Spleen (tissue), 11 donors: ENCODE results near the gene KRT79. TPM values are rescaled to one million over a fixed set of nuclear protein-coding genes. Genes with fewer than 3 reads are reported as not detected.

Experiments
- DNase-seq: peaks from one replicate; pipeline ENCODE4 v3.0.0-alpha.2; 2020
- H3K27ac ChIP-seq, 8 donors: fragments of 200-600 bp; sonication (generic) in 7 of 8; 1 replicate in 4 of 8; 2 replicates in 4 of 8; pipeline versions ENCODE4 v1.5.0 to v1.8.0; 2016 to 2021; ENCODE audit warnings: inconsistent platforms in 4 of 8, mild to moderate bottlenecking in 4 of 8, moderate library complexity in 1 of 8
- H3K27me3 ChIP-seq, 7 donors: fragments of 200-600 bp; sonication (generic) in 6 of 7; replicated peaks in 1 of 7; 1 replicate in 4 of 7; 2 replicates in 3 of 7; pipeline versions ENCODE4 v1.5.0 to v1.8.0; 2016 to 2021; ENCODE audit warnings: inconsistent platforms in 3 of 7, mild to moderate bottlenecking in 1 of 7
- H3K36me3 ChIP-seq, 6 donors: fragments of 200-600 bp; sonication (generic) in 5 of 6; 1 replicate in 4 of 6; 2 replicates in 2 of 6; pipeline versions ENCODE4 v1.5.0 to v1.8.0; 2016 to 2021; ENCODE audit warnings: inconsistent platforms in 2 of 6
- H3K4me1 ChIP-seq, 6 donors: fragments of 200-600 bp; sonication (generic) in 5 of 6; 1 replicate in 3 of 6; 2 replicates in 3 of 6; pipeline versions ENCODE4 v1.5.0 to v1.8.0; 2016 to 2021; ENCODE audit warnings: inconsistent platforms in 3 of 6
- H3K4me3 ChIP-seq, 8 donors: fragments of 200-600 bp; sonication (generic) in 7 of 8; 1 replicate in 4 of 8; 2 replicates in 4 of 8; pipeline versions ENCODE4 v1.5.0 to v1.8.0; 2016 to 2021; ENCODE audit warnings: inconsistent platforms in 4 of 8, mild to moderate bottlenecking in 4 of 8, moderate library complexity in 2 of 8
- H3K9me3 ChIP-seq, 8 donors: fragments of 200-600 bp; sonication (generic) in 7 of 8; 1 replicate in 4 of 8; 2 replicates in 4 of 8; pipeline versions ENCODE4 v1.5.0 to v1.8.0; 2016 to 2021; ENCODE audit warnings: inconsistent platforms in 4 of 8
- POLR2A ChIP-seq, 3 donors: fragments of 450-650 bp; IDR thresholded peaks; one replicate each; pipeline ENCODE4 v1.5.1; 2017; ENCODE audit warnings: antibody characterized with exemption in 3 of 3, mild to moderate bottlenecking in 1 of 3
- POLR2AphosphoS5 ChIP-seq, 3 donors: sonication (generic); formaldehyde crosslinking; IDR thresholded peaks; one replicate each; pipeline ENCODE4 v1.5.1; 2017; ENCODE audit warnings: antibody characterized with exemption in 3 of 3
- WGBS, 5 donors: extraction: QIAGEN DNeasy Blood & Tissue Kit in 3 of 5; methylation state at CpG; one replicate each; pipeline versions ENCODE4 v1.1.5 to v1.1.7; 2013 to 2018; 5-methylcytosine and 5-hydroxymethylcytosine counted together
- intact Hi-C: fragments of 100-400 bp; cut with DNase I; formaldehyde crosslinking; loops from one replicate; pipeline ENCODE4 v1.15.0; 2023; ENCODE audit warnings: low total_unique reads
- polyA plus RNA-seq, 3 donors: library from polyadenylated mRNA; stranded (reverse); fragments of 200-250 nt; gene quantifications; one replicate each; pipeline ENCODE4 v1.2.1, GENCODE V29; 2013
- total RNA-seq, 7 donors: library from RNA; depleted of rRNA in 3 of 7; stranded (reverse); fragments of >200 nt in 3 of 7; fragmentation: NEBNext Ultra II Directional in 4 of 7; extraction: Animal tissue kit (Norgen Biotek cat#: 25700) in 4 of 7; gene quantifications; one replicate each; pipeline versions ENCODE4 v1.1.0 to v1.2.1, GENCODE V29; 2016 to 2021
- TF ChIP-seq, protein P1 (sequence below), 11 experiments: fragments of 200-600 bp in 7 of 11; fragments of 450-650 bp in 4 of 11; sonication (generic) in 4 of 11; IDR thresholded peaks in 8 of 11; conservative IDR thresholded peaks in 3 of 11; 1 replicate in 7 of 11; 2 replicates in 4 of 11; pipeline versions ENCODE4 v1.4.0 to v1.8.0; 2016 to 2021; ENCODE audit warnings: antibody characterized with exemption in 11 of 11, inconsistent platforms in 4 of 11, mild to moderate bottlenecking in 1 of 11
- donor health status: healthy with polysubstance abuse.
- donor health status: DM: no; HTN: no; CAD: no; lungs with moderate emphysema.
- donor health status: DM: no; HTN: no; CAD: no.
- donor health status: Bipolar disorder and iron deficiency.
- donor health status: healthy.
- donor health status: DM: no; HTN: no; CAD: no.
- donor health status: DM: yes; HTN: yes; CAD: no.

The KRT79 gene
- total and polyA plus RNA-seq, 10 donors = 0.15 to 0.37 (median 0.19) TPM; not detected in 7

DNA sequence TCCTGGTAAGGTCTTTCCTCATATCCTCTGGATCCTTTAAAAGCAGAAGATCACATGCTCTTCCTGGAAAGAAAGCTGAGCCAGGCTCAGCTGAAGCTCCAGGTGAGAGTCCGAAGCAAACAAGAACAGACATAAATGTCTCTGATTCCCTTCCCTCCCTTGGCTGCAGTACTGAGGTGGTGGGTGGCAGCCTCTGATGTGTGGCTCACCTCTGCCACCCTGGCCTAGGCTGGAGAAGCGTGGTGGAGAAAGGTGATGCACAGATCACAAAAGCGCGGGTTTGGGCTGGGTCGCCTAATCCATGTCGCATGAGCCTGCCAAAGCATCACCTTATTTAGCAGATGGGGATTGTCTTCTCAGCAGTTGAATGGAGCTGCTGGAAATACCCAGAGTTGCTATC is 54.2 kb downstream of the KRT79 start:
- no peaks in the 10 kb centered on the region for H3K36me3 ChIP-seq
- no peaks in the 10 kb centered on the region for H3K9me3 ChIP-seq
- TF ChIP-seq POLR2A (IDR thresholded peaks at IDR 0.05) (no peak), POLR2AphosphoS5 (IDR thresholded peaks at IDR 0.05) (no peak)
- TF ChIP-seq, protein P1, sequence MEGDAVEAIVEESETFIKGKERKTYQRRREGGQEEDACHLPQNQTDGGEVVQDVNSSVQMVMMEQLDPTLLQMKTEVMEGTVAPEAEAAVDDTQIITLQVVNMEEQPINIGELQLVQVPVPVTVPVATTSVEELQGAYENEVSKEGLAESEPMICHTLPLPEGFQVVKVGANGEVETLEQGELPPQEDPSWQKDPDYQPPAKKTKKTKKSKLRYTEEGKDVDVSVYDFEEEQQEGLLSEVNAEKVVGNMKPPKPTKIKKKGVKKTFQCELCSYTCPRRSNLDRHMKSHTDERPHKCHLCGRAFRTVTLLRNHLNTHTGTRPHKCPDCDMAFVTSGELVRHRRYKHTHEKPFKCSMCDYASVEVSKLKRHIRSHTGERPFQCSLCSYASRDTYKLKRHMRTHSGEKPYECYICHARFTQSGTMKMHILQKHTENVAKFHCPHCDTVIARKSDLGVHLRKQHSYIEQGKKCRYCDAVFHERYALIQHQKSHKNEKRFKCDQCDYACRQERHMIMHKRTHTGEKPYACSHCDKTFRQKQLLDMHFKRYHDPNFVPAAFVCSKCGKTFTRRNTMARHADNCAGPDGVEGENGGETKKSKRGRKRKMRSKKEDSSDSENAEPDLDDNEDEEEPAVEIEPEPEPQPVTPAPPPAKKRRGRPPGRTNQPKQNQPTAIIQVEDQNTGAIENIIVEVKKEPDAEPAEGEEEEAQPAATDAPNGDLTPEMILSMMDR (IDR thresholded peaks at IDR 0.05 in 8 of 11, conservative IDR thresholded peaks at IDR 0.05 in 3 of 11) = no peak
- no peak overlapping the region for H3K4me3 ChIP-seq
- no peak overlapping the region for H3K27ac ChIP-seq
- WGBS, 5 donors = 85 to 95% (median 93%) methylated on average over 6 of the region's 6 CpGs
- no peaks in the 10 kb centered on the region for H3K4me1 ChIP-seq
- intact Hi-C loops = no loop called here
- DNase-seq = no peak
- peaks cover 0 to 18% (median 0%) of the 10 kb centered on the region in 7 donors for H3K27me3 ChIP-seq

DNA sequence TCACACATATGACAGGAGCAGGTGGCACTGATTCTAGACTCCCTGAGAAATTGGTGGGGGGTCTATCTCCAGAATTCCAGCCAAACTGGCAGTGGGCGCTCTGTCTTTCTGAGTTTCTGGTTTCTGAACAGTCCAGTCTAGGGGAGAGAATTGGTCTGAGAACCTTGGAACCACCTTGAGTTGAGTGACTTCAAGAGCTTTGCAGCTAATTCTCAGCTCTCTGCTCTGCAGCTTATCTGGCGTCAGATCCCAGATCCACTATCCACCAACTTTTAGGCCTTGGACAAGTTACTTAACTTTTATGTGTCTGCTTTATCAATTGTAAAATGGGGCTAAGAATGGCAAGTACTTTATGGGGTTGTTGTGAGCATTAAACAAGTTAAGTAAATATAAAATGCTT is 55.3 kb downstream of the KRT79 start:
- Histone ChIP-seq H3K36me3 (no peaks in the 10 kb centered on the region), H3K9me3 (no peaks in the 10 kb centered on the region), H3K4me1 (no peaks in the 10 kb centered on the region), H3K27me3 (peaks cover 0 to 26% (median 0%) of the 10 kb centered on the region in 7 donors), H3K4me3 (no peak overlapping the region), H3K27ac (no peak overlapping the region)
- intact Hi-C loops = no loop called here
- 87 to 96% (median 90%) methylated on average over 2 of the region's 2 CpGs for WGBS, 5 donors
- TF ChIP-seq POLR2A (IDR thresholded peaks at IDR 0.05) (no peak), POLR2AphosphoS5 (IDR thresholded peaks at IDR 0.05) (no peak)
- TF ChIP-seq, protein P1 (IDR thresholded peaks at IDR 0.05 in 8 of 11, conservative IDR thresholded peaks at IDR 0.05 in 3 of 11) = no peak
- no peak for DNase-seq

DNA sequence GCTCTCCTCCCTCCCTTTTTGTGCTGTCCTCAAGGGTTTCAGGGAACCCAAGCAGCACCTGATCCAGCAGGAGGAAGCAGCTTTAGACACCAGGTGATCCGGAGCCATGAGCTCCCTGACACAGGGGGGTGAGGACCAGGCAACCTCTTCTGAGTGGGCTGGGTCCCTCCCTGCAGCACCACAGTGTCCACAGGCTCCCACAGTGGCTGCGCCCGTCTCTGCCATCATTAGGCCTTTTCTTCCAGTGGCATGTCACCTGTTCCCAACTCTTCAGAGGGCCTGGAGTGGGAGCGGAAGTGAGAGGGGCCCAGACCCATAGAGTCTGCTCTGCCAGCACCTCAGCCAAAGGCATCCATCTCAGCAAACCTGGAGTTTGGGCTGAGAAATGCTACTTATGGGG is 56.5 kb downstream of the KRT79 start:
- TF ChIP-seq, protein P1 (IDR thresholded peaks at IDR 0.05 in 8 of 11, conservative IDR thresholded peaks at IDR 0.05 in 3 of 11) = no peak
- no peak for TF ChIP-seq POLR2A (IDR thresholded peaks at IDR 0.05)
- TF ChIP-seq POLR2AphosphoS5 (IDR thresholded peaks at IDR 0.05) = no peak
- 85 to 95% (median 89%) methylated on average over 4 of the region's 4 CpGs for WGBS, 5 donors

DNA sequence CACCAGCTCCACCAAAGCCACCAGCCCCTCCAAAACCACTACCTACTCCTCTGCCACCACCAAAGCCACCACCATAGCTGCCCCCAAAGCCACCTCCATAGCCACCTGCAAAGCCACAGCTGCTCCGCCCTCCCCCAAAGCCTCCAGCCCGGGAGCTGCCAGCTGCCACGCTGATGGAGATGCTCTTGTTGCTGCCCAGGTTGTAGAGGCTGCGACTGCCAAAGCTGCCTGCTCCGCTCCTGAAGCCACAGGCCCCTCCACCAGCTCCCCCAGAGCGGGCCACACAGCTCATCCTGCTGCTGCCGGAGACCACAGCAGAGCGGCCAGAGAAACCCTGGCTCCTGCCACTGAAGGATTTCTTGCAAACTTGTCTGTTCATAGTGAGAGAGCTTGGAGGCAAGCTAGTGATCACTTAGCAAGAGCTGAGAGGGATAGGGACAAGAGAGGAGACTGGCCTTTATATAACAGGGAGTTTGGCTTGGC is 57.2 kb downstream of the KRT79 start, which contains the start of gene KRT76:
TSS of gene KRT76 (minus strand) at position 433 of the 483 bp plus-strand sequence. CDS start at position 379, 54 bp downstream.
- Histone ChIP-seq H3K4me3 (no peak within 1 kb of the TSS), H3K27me3 (peaks cover 0 to 26% (median 0%) of the 10 kb centered on the region in 7 donors), H3K4me1 (no peaks in the 10 kb centered on the region), H3K27ac (no peak within 1 kb of the TSS), H3K9me3 (no peaks in the 10 kb centered on the region), H3K36me3 (no peaks in the 10 kb centered on the region)
- 81 to 87% (median 84%) methylated on average over 6 to 8 of the region's 8 CpGs for WGBS, 5 donors
- intact Hi-C loops = no loop called here
- TF ChIP-seq, protein P1 (IDR thresholded peaks at IDR 0.05 in 8 of 11, conservative IDR thresholded peaks at IDR 0.05 in 3 of 11) = no peak
- TF ChIP-seq POLR2AphosphoS5 (IDR thresholded peaks at IDR 0.05) (no peak), POLR2A (IDR thresholded peaks at IDR 0.05) (no peak)
- DNase-seq = no peak

More for the DNA sequence above, 56.5 kb downstream of the KRT79 start:
- Histone ChIP-seq H3K4me3 (no peak overlapping the region), H3K27me3 (peaks cover 0 to 26% (median 0%) of the 10 kb centered on the region in 7 donors), H3K9me3 (no peaks in the 10 kb centered on the region), H3K4me1 (no peaks in the 10 kb centered on the region), H3K27ac (no peak overlapping the region), H3K36me3 (no peaks in the 10 kb centered on the region)
- intact Hi-C loops = no loop called here
- DNase-seq = no peak
